ENCODE measurements around the gene DCLRE1C.

DNA sequence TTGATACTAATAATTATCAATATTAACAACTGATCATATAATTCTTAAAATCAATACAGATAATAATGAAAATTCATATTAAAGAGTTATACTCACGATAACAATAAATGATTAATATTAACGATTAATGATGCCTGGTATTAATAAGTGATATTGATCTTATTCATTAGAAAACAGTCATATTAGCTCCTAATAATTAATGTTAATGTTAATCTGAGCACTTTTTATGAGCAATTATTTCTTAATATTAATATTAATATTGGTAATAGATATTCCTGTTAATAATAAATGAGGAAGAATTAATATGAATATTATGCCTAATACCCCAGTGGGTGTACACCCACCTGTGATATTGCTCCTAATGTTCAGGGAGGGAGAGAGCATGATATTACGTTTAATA, 28.8 kb upstream of the DCLRE1C start:
- TF ChIP-seq POLR2AphosphoS5 (IDR thresholded peaks at IDR 0.05) (no peak), POLR2A (IDR thresholded peaks at IDR 0.05) (no peak), EP300 (IDR thresholded peaks at IDR 0.05) (no peak)

Measured in suprapubic skin (tissue), 4 donors.